Testis (tissue), 3 donors: Measurements from ENCODE around the gene KCNQ5. TPM values are rescaled to one million over a fixed set of nuclear protein-coding genes. Genes with fewer than 3 reads are reported as not detected.

Source experiments
- DNase-seq: peaks from one replicate; pipeline ENCODE4 v3.0.0-alpha.2; 2019
- H3K27ac ChIP-seq, 2 donors: fragments of 200-600 bp; sonication (generic); one replicate each; pipeline ENCODE4 v1.5.1; 2019
- H3K27me3 ChIP-seq: fragments of 200-600 bp; sonication (generic); one replicate; pipeline ENCODE4 v1.5.1; 2019
- H3K36me3 ChIP-seq: fragments of 200-600 bp; sonication (generic); one replicate; pipeline ENCODE4 v1.5.1; 2017; ENCODE audit warnings: low read depth; ENCODE audit errors: missing control alignments
- H3K4me1 ChIP-seq: fragments of 200-600 bp; sonication (generic); one replicate; pipeline ENCODE4 v1.5.1; 2019
- H3K4me3 ChIP-seq, 2 donors: fragments of 200-600 bp; sonication (generic); one replicate each; pipeline ENCODE4 v1.5.1; 2017 to 2019
- H3K9me3 ChIP-seq: fragments of 200-600 bp; sonication (generic); one replicate; pipeline ENCODE4 v1.5.1; 2017
- CTCF ChIP-seq, 3 experiments: fragments of 450-650 bp in 2 of 3; fragments of 200-600 bp in 1 of 3; sonication (generic) in 1 of 3; IDR thresholded peaks; one replicate each; pipeline ENCODE4 v1.5.1; 2016 to 2019; ENCODE audit warnings: antibody characterized with exemption in 3 of 3, mild to moderate bottlenecking in 2 of 3, moderate library complexity in 1 of 3
- POLR2A ChIP-seq: fragments of 450-650 bp; IDR thresholded peaks from one replicate; pipeline ENCODE4 v1.6.1; 2017; ENCODE audit warnings: antibody characterized with exemption, mild to moderate bottlenecking, moderate library complexity
- WGBS, 2 donors: methylation state at CpG; one replicate each; pipeline ENCODE4 v1.1.5; 2018; 5-methylcytosine and 5-hydroxymethylcytosine counted together
- intact Hi-C: fragments of 100-400 bp; cut with DNase I; formaldehyde crosslinking; loops from one replicate; pipeline ENCODE4 v1.15.1; 2023; ENCODE audit warnings: low total_unique reads
- polyA plus RNA-seq: library from polyadenylated mRNA; stranded (reverse); fragments of 350-450 nt; fragmentation: Illumina TruSeq; extraction: RNeasy Lipid Tissue Mini Kit (QIAGEN cat#74804); gene quantifications from one replicate; pipeline ENCODE4 v1.2.3, GENCODE V29; 2014; ENCODE audit warnings: low read depth, low replicate concordance; ENCODE audit not compliant: insufficient read depth
- total RNA-seq, 2 donors: library from RNA; depleted of rRNA; stranded (reverse); fragments of >200 nt; gene quantifications; one replicate each; pipeline ENCODE4 v1.2.3, GENCODE V29; 2016

Gene KCNQ5
- total and polyA plus RNA-seq, 3 donors from 2014 or later, result 0.43 to 1.1 (median 0.73) TPM

GRCh38 chr6:73123632-73124329, 501.9 kb downstream of the KCNQ5 start:
- Histone ChIP-seq H3K27me3 (no peaks in the 10 kb centered on the region), H3K4me3 (no peak overlapping the region), H3K4me1 (no peaks in the 10 kb centered on the region), H3K27ac (no peak overlapping the region), H3K9me3 (no peaks in the 10 kb centered on the region), H3K36me3 (no peaks in the 10 kb centered on the region)
- TF ChIP-seq POLR2A, result no peak
- TF ChIP-seq CTCF (IDR thresholded peaks at IDR 0.05), result no peak
- intact Hi-C loops, result no loop called here
- no peak for DNase-seq
- WGBS, 2 donors, result 85 to 93% methylated on average over 2 of the region's 2 CpGs

DNA sequence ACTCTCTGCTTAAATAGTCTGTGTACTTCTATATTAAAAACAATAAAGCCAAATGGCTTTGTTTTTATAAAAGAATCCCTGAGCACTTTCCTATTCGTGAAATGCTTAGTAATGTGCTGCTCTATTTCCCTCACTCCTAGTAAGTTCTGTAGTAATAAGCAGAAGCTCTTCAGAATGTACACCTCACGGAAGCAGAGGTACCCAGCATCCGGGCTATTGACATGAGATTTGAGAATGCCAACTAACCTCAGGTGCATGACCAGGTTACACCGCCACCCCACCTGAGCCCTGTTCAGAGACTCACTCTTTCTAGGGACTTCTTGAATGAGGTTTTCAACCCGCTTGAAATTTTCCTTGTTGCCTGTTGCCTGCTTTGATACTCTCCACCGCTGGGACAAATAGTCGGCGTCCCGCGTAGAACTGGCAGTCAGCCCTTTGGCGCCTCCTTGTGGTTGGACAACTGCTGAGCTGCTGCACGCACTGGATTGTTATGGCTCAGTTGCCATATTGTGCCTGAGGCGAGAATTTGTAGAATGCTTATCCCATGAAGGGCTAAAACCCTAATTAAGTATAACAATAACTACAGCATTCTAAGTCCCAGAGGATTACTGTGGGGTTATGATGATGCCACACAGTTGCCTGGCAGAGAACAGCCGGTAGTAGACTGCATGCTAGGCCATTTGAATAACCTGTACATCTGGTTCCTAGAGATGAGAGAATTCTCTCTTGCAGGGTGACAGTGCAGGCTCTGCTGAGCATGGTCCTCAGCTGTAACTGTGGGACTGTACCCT, 508.0 kb downstream of the KCNQ5 start:
- Histone ChIP-seq H3K4me3 (peak overlapping the region in 1 of 2 donors; percentile 21), H3K9me3 (no peaks in the 10 kb centered on the region), H3K36me3 (no peaks in the 10 kb centered on the region), H3K27me3 (no peaks in the 10 kb centered on the region), H3K27ac (no peak overlapping the region), H3K4me1 (no peaks in the 10 kb centered on the region)
- peak; percentile 86 to 90 (median 88) for TF ChIP-seq CTCF (IDR thresholded peaks at IDR 0.05)
- no peak for TF ChIP-seq POLR2A
- WGBS, 2 donors, result 17 to 19% methylated on average over 14 of the region's 14 CpGs
- intact Hi-C loops, result loop anchor here (10.0 kb wide), 1 partner anchor 515 kb away; no protein-coding TSS in a partner anchor
- DNase-seq, result peak; percentile 94

GRCh38 chr6:73131706-73132105, 509.8 kb downstream of the KCNQ5 start:
- Histone ChIP-seq H3K4me1 (no peaks in the 10 kb centered on the region), H3K27ac (no peak overlapping the region), H3K36me3 (no peaks in the 10 kb centered on the region), H3K9me3 (no peaks in the 10 kb centered on the region), H3K27me3 (no peaks in the 10 kb centered on the region), H3K4me3 (no peak overlapping the region)
- TF ChIP-seq CTCF (IDR thresholded peaks at IDR 0.05) (no peak), POLR2A (no peak)
- intact Hi-C loops, result loop anchor here (10.0 kb wide), 1 partner anchor 517 kb away; no protein-coding TSS in a partner anchor
- no peak for DNase-seq
- 77 to 79% methylated on average over 4 of the region's 4 CpGs for WGBS, 2 donors

DNA sequence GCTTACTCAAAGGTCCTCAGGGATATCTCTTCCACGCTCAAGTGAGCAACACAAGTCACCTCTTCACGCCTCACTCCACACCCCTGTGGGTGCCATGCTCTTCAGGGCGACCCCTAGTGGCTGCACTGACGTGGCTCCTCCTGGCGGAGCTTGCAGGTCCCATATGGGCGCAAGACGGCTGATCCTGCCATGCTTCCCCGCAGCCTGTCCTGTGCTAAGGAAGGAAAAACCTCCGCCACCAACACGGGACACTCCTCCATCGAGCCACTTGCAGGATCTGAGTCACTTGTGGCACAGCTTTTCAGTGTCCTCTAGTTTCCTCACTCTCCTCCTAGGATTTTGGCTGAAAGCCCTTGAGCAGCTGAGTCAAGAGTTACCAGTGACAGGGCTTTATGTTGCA, 512.7 kb downstream of the KCNQ5 start:
- intact Hi-C loops, result loop anchor here (10.0 kb wide), 1 partner anchor 520 kb away; no protein-coding TSS in a partner anchor
- H3K27me3 ChIP-seq, result no peaks in the 10 kb centered on the region
- 48 to 60% methylated on average over 11 of the region's 11 CpGs for WGBS, 2 donors
- TF ChIP-seq POLR2A, result no peak
- peak in 1 of 3 experiments; percentile 37 for TF ChIP-seq CTCF (IDR thresholded peaks at IDR 0.05)
- H3K36me3 ChIP-seq, result no peaks in the 10 kb centered on the region
- H3K4me1 ChIP-seq, result no peaks in the 10 kb centered on the region
- no peaks in the 10 kb centered on the region for H3K9me3 ChIP-seq
- DNase-seq, result peak; percentile 72
- no peak overlapping the region for H3K27ac ChIP-seq
- H3K4me3 ChIP-seq, result no peak overlapping the region
